HG03039 (cell line): ENCODE results near the gene IFNGR2.

Experiments used
- ATAC-seq: cut with Tn5 transposase; IDR thresholded peaks from one replicate; pipeline ENCODE4 v1.9.1; 2021; ENCODE audit warnings: mild to moderate bottlenecking, moderate library complexity; ENCODE audit not compliant: unreplicated experiment

IFNGR2 gene

GRCh38 chr21:33479679-33480480, 76.7 kb downstream of the IFNGR2 start, which contains the start of gene TMEM50B:
Gene TMEM50B (minus strand): TSS chr21:33479974. CDS start chr21:33468885, 11,089 bp downstream.
- ATAC-seq = peak; percentile 89

DNA sequence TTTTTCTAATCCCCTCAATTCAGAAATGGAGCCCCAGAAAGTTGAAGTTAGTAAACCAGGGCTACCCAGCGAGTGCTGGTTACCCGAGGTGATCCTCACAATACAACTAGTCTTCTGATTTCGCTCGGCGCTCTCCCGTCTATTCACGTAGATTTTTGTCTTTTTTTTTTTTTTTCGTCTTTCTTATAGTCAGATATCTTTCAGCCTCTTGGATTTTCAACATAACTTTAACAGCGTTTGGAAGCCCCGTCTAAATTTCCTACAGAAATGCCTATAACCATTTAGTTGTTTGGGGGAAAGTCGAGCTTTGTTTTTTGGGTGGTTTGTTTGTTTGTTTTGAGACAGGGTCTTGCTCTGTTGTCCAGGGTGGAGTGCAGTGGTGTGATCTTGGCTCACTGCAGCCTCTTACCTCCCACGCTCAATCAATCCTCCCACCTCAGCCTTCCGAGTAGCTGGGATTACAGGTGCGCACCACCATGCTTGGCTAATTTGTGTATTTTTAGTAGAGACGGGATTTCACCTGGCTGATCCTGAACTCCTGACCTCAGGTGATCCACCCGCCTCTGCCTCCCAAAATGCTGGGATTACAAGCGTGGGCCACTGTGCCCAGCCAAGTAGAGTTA, 77.4 kb downstream of the IFNGR2 start:
- ATAC-seq = no peak

DNA sequence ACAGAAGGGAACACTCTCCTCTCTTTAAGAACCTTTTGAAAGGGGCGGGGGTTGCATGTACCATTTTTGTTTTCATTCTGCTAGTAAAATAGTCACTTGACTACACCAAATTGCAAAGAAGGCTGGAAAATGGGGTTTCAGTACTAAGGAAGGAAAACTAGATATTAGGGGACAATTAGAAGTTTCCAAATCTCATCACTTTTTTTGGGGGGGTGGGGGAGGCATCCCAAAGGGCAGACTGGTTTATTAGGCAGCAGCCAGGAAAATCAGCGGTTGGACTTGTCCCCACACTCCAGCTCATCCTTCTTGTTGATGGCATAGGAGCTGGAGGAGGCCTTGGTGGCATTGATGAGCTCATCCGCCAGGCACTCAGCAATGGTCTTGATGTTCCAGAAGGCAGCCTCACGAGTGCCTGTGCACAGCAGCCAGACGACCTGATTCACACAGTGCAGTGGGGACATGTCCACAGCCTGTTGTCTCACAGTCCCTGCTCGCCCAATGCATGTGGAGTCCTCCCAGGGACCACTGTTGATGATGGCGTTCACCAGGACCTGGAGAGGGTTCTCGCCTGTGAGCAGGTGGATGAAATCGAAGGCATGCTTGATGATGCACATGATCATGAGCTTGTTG, 78.2 kb downstream of the IFNGR2 start:
- ATAC-seq = no peak
